ENCODE results near the gene SMCP. TPM values are rescaled to one million over a fixed set of nuclear protein-coding genes. Genes with fewer than 3 reads are reported as not detected.

Gene SMCP
- polyA plus RNA-seq, 1 experiment, result not detected

DNA sequence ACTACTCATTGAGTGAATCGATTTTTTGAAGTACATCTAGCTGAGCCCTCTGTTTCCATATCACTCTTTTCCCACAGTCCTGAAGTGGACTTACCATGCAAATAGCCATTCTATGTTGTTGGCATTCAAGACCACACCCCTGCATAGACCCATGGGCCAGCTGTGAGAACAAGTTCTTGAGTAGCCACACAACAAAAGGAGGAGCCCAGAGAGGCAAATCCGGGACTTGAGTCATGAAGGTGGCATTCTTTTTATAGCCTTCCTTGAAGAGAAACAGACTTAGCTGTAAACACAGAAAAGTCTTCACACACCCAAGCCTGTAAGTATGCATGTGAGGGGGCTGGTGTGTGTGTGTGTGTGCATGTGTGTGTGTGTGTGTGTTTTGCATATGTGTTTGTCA lies 55.1 kb downstream of the SMCP start:
- TF ChIP-seq, protein P1, sequence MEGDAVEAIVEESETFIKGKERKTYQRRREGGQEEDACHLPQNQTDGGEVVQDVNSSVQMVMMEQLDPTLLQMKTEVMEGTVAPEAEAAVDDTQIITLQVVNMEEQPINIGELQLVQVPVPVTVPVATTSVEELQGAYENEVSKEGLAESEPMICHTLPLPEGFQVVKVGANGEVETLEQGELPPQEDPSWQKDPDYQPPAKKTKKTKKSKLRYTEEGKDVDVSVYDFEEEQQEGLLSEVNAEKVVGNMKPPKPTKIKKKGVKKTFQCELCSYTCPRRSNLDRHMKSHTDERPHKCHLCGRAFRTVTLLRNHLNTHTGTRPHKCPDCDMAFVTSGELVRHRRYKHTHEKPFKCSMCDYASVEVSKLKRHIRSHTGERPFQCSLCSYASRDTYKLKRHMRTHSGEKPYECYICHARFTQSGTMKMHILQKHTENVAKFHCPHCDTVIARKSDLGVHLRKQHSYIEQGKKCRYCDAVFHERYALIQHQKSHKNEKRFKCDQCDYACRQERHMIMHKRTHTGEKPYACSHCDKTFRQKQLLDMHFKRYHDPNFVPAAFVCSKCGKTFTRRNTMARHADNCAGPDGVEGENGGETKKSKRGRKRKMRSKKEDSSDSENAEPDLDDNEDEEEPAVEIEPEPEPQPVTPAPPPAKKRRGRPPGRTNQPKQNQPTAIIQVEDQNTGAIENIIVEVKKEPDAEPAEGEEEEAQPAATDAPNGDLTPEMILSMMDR (IDR thresholded peaks at IDR 0.05; ENCODE audit: low read depth, low read length), result no peak
- Histone ChIP-seq H3K4me3 (ENCODE audit: low read depth, low read length) (no peak overlapping the region), H3K27ac (ENCODE audit: low read depth, low read length) (no peak overlapping the region), H3K27me3 (ENCODE audit: control insufficient read depth, insufficient read depth, low read length) (no peaks in the 10 kb centered on the region), H3K9me3 (ENCODE audit: control insufficient read depth, insufficient read depth, low read length) (no peaks in the 10 kb centered on the region; the same call in 1 of the 2 replicates)
- ChIA-PET POLR2A (no interaction called here), CTCF (no interaction called here)
- DNase-seq (ENCODE audit: low read depth, low spot score), result no peak

Other genes with a start within 250 kb of the SMCP start
- gene LCE2D, start 214.9 kb upstream of the SMCP start, polyA plus RNA-seq (2011; rRNA removed), result not detected in 2 replicates
- gene LCE2C, start 203.0 kb upstream of the SMCP start, polyA plus RNA-seq (2011; rRNA removed), result not detected in 2 replicates
- gene LCE2B, start 192.2 kb upstream of the SMCP start, polyA plus RNA-seq (2011; rRNA removed), result not detected in 2 replicates
- not detected in 2 replicates for gene LCE2A, start 180.0 kb upstream of the SMCP start, polyA plus RNA-seq (2011; rRNA removed)
- not detected in 2 replicates for gene LCE4A, start 170.2 kb upstream of the SMCP start, polyA plus RNA-seq (2011; rRNA removed)
- not detected in 2 replicates for gene KPRP, start 120.3 kb upstream of the SMCP start, polyA plus RNA-seq (2011; rRNA removed)
- not detected in 2 replicates for gene LCE1F, start 103.2 kb upstream of the SMCP start, polyA plus RNA-seq (2011; rRNA removed)
- not detected in 2 replicates for gene LCE1E, start 92.1 kb upstream of the SMCP start, polyA plus RNA-seq (2011; rRNA removed)
- not detected in 2 replicates for gene LCE1D, start 81.6 kb upstream of the SMCP start, polyA plus RNA-seq (2011; rRNA removed)
- gene LCE1C, start 71.7 kb upstream of the SMCP start, polyA plus RNA-seq (2011; rRNA removed), result not detected in 2 replicates
- not detected in 2 replicates for gene LCE1B, start 66.4 kb upstream of the SMCP start, polyA plus RNA-seq (2011; rRNA removed)
- gene LCE1A, start 50.8 kb upstream of the SMCP start, polyA plus RNA-seq (2011; rRNA removed), result not detected in 2 replicates
- gene LCE6A, start 35.5 kb upstream of the SMCP start, polyA plus RNA-seq (2011; rRNA removed), result not detected in 2 replicates
- gene LCE7A, start 18.3 kb upstream of the SMCP start, polyA plus RNA-seq (2011; rRNA removed), result not detected in 2 replicates
- gene IVL, start 30.2 kb downstream of the SMCP start, polyA plus RNA-seq (2011; rRNA removed), result not detected in 2 replicates
- not detected in 2 replicates for gene SPRR5, start 68.9 kb downstream of the SMCP start, polyA plus RNA-seq (2011; rRNA removed)
- gene SPRR4, start 92.3 kb downstream of the SMCP start, polyA plus RNA-seq (2011; rRNA removed), result not detected in 2 replicates
- gene SPRR1A, start 105.8 kb downstream of the SMCP start, polyA plus RNA-seq (2011; rRNA removed), result not detected in 2 replicates
- not detected in 2 replicates for gene SPRR3, start 123.4 kb downstream of the SMCP start, polyA plus RNA-seq (2011; rRNA removed)
- not detected in 2 replicates for gene SPRR1B, start 152.9 kb downstream of the SMCP start, polyA plus RNA-seq (2011; rRNA removed)
- gene SPRR2D, start 162.8 kb downstream of the SMCP start, polyA plus RNA-seq (2011; rRNA removed), result not detected in 2 replicates
- not detected in 2 replicates for gene SPRR2A, start 179.2 kb downstream of the SMCP start, polyA plus RNA-seq (2011; rRNA removed)
- not detected in 2 replicates for gene SPRR2B, start 193.3 kb downstream of the SMCP start, polyA plus RNA-seq (2011; rRNA removed)
- gene SPRR2E, start 216.2 kb downstream of the SMCP start, polyA plus RNA-seq (2011; rRNA removed), result not detected in 2 replicates
- gene SPRR2F, start 235.2 kb downstream of the SMCP start, polyA plus RNA-seq (2011; rRNA removed), result not detected in 2 replicates